Mucosa of descending colon (tissue), 3 donors: Measurements from ENCODE around the gene QSER1. TPM values are rescaled to one million over a fixed set of nuclear protein-coding genes. Genes with fewer than 3 reads are reported as not detected.
A peak's percentile ranks its signal among the peaks of the same experiment; 100 is the strongest.

Experiments used
- ATAC-seq: fragments of 200-7000 bp; cut with Tn5 transposase; one replicate; pipeline ENCODE4 v1.9.1; 2020; ENCODE audit warnings: mild to moderate bottlenecking, moderate library complexity
- DNase-seq, 3 donors: peaks; one replicate each; pipeline ENCODE4 v3.0.0-alpha.2; 2020
- H3K36me3 ChIP-seq: fragments of 200-600 bp; one replicate; pipeline ENCODE4 v1.8.0; 2021; ENCODE audit warnings: low read depth, mild to moderate bottlenecking
- H3K4me1 ChIP-seq: fragments of 200-600 bp; one replicate; pipeline ENCODE4 v1.8.0; 2021; ENCODE audit warnings: low read depth, mild to moderate bottlenecking
- H3K4me3 ChIP-seq: fragments of 200-600 bp; one replicate; pipeline ENCODE4 v1.8.0; 2021; ENCODE audit warnings: mild to moderate bottlenecking
- H3K9me3 ChIP-seq: fragments of 200-600 bp; one replicate; pipeline ENCODE4 v1.8.0; 2021; ENCODE audit warnings: mild to moderate bottlenecking
- intact Hi-C, 2 donors: fragments of 100-400 bp; cut with DNase I in 1 of 2; cut with micrococcal nuclease in 1 of 2; formaldehyde crosslinking; loops; one replicate each; pipeline versions ENCODE4 v1.11.0 to v1.11.1; 2022; cut with DNase I, micrococcal nuclease
- long read RNA-seq, 2 donors: library from polyadenylated mRNA; unstranded; transcript quantifications; one replicate each; pipeline ENCODE4 v2.0.0, GENCODE V29; 2019 to 2021
- total RNA-seq, 3 donors: library from RNA; stranded (reverse); fragmentation: NEBNext Ultra II Directional in 2 of 3; extraction: Animal tissue kit (Norgen Biotek cat#: 25700) in 2 of 3; gene quantifications; one replicate each; pipeline versions ENCODE4 v1.2.1 to v1.2.4, GENCODE V29; 2021 to 2023
- TF ChIP-seq, protein P1 (sequence below): fragments of 200-600 bp; IDR thresholded peaks from one replicate; pipeline ENCODE4 v1.8.0; 2022; ENCODE audit warnings: antibody characterized with exemption, mild to moderate bottlenecking
- donor health status: DM: no; HTN: no; CAD: no; lungs with moderate emphysema.
- donor health status: DM: no; HTN: no; CAD: no.
- donor health status: DM: no; HTN: yes; CAD: no.

The QSER1 gene
- 10 to 100 TPM; 20.3 to 30.1 (median 25.9) TPM for total RNA-seq
- long read RNA-seq, donor 1, full-length matches to known transcripts = 1 of 6 reads
- long read RNA-seq, donor 1, partial matches to known transcripts = 4 of 6 reads
- long read RNA-seq, donor 1, other reads (novel, unspliced or antisense) = 1 of 6 reads
- long read RNA-seq, donor 2, partial matches to known transcripts = 1 of 2 reads
- long read RNA-seq, donor 2, other reads (novel, unspliced or antisense) = 1 of 2 reads

DNA sequence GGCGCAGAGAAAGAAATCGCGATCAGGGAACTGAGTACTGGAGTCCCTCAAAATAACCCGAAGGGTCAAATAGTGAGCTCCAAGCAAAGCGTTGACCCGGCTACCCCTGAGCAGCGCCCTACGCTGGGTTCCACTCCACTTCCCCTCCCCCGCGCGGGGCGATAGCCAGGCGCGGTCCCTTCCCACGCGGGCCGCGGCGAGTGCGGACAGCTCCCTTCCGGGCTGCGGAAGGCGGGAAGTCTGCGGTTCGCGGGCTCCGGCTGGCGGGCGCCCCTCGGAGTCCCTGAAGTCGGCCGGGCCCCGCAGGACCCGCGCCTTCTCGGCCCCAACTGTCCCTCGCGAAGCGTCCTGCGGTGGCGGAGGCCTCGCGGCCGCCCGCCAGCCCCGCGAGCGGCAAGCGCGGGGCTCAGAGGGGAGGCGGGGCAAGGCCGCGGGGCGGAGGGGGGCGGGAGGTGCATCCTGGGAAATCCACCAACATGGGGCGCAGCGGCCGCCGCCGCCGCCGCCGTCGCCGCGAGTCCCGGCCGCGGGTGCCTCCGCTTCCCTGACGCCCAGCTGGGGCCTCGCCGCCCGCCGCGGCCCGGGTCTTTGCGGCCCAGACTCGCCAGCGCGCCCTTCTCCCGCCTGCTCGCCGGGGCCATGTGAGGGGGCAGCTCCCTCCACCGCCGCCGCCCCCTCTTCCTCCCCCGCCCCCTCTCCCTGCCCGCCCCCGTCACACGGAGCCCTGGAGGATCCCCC, at the start of gene QSER1:
Gene QSER1 (plus strand): TSS at position 457 of the 738 bp plus-strand sequence. CDS start 315 bp downstream, outside the sequence.
- DNase-seq (peak; percentile 78 to 84 (median 83)), ATAC-seq (peak; percentile 78)
- TF ChIP-seq, protein P1, sequence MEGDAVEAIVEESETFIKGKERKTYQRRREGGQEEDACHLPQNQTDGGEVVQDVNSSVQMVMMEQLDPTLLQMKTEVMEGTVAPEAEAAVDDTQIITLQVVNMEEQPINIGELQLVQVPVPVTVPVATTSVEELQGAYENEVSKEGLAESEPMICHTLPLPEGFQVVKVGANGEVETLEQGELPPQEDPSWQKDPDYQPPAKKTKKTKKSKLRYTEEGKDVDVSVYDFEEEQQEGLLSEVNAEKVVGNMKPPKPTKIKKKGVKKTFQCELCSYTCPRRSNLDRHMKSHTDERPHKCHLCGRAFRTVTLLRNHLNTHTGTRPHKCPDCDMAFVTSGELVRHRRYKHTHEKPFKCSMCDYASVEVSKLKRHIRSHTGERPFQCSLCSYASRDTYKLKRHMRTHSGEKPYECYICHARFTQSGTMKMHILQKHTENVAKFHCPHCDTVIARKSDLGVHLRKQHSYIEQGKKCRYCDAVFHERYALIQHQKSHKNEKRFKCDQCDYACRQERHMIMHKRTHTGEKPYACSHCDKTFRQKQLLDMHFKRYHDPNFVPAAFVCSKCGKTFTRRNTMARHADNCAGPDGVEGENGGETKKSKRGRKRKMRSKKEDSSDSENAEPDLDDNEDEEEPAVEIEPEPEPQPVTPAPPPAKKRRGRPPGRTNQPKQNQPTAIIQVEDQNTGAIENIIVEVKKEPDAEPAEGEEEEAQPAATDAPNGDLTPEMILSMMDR = no peak
- peaks cover 4% of the 10 kb centered on the region for H3K4me1 ChIP-seq
- intact Hi-C loops = no loop called here
- peak within 1 kb of the TSS; percentile 88 for H3K4me3 ChIP-seq
- no peaks in the 10 kb centered on the region for H3K9me3 ChIP-seq
- no peaks in the 10 kb centered on the region for H3K36me3 ChIP-seq

DNA sequence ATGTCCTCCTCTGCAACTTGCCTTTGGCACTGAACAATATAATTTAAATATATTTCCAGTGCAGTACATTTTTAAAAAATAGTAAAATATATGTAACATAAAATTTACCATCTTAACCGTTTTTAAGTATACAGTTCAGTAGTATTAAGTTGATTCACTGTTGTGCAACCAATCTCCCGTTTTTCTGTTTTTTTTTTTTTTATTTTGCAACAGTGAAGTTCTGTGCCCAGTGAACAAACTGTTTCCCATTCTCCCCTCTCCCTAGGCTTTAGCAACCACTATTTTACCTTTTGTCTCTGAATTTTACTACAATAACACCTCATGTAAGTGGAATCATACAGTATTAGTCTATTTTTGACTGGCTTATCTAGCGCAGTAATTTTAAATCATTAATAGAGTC, 49.1 kb upstream of the QSER1 start:
- Histone ChIP-seq H3K4me3 (no peak overlapping the region), H3K9me3 (no peaks in the 10 kb centered on the region), H3K4me1 (no peaks in the 10 kb centered on the region), H3K36me3 (no peaks in the 10 kb centered on the region)
- TF ChIP-seq, protein P1 = no peak
- DNase-seq (no peak), ATAC-seq (no peak)
- intact Hi-C loops = no loop called here

DNA sequence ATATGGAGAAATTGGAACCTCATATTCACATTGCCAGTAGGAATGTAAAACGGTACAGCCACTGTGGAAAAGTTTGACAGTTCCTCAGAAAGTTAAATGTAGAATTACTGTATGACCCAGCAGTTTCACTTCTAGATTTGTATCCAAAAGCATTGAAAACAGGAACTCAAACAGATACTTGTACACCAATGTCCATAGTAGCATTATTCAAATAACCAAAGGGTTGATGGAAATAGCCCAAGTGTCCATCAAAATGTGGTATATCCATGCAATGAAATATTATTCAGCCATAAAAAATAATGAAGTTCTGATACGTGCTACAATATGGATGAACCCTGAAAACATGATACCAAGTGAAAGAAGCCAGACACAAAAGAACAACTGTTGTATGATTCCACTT, 45.1 kb upstream of the QSER1 start:
- no peak for ATAC-seq
- no peak for DNase-seq
- Histone ChIP-seq H3K4me1 (no peaks in the 10 kb centered on the region), H3K36me3 (no peaks in the 10 kb centered on the region), H3K9me3 (no peaks in the 10 kb centered on the region), H3K4me3 (no peak overlapping the region)
- TF ChIP-seq, protein P1 = no peak
- intact Hi-C loops = no loop called here

DNA sequence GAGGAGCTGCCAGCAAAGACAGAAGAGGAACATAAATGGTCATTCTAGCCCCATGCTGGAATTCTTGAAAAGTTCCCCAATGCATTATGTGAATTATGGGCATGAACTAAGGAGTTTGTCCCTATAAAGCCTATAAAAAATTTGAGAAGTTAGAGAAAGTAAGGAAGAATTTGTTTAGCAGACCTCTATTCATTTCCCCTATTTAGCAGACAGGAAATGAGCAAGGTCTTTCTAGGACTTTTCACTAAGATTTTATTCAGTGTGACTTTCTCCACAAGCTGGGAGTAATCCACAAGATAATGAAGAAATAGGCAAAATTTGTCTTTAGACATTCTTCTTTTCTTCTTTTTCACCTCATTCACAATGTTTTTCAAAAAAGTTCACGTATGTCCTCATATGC, 42.9 kb upstream of the QSER1 start:
- ATAC-seq (no peak), DNase-seq (no peak)
- H3K4me1 ChIP-seq = no peaks in the 10 kb centered on the region
- no peaks in the 10 kb centered on the region for H3K36me3 ChIP-seq
- TF ChIP-seq, protein P1 = no peak
- no peak overlapping the region for H3K4me3 ChIP-seq
- no peaks in the 10 kb centered on the region for H3K9me3 ChIP-seq
- intact Hi-C loops = no loop called here

DNA sequence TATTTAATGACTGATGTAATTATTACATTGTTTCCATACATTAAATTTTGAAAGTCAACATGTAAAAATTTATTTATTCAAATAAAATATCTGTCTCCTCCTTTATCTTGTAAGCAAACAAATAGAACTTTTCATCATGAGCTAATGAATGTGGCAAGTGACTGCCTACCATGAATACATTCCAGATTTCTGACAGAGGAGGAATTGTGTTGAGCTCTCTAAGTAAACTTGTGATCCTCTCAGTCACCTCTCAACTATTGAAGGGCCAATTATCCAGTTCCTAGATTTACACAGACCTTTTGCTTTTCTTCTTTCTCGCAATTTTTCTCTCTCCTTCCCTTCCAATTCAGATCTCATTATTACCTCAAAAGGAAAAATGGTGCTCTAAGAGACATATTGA, 41.4 kb upstream of the QSER1 start:
- no peaks in the 10 kb centered on the region for H3K4me1 ChIP-seq
- H3K9me3 ChIP-seq = no peaks in the 10 kb centered on the region
- no peak overlapping the region for H3K4me3 ChIP-seq
- ATAC-seq (no peak), DNase-seq (no peak)
- intact Hi-C loops = no loop called here
- H3K36me3 ChIP-seq = no peaks in the 10 kb centered on the region
- TF ChIP-seq, protein P1 = no peak
